HG02885 (cell line): ENCODE measurements around the gene ACVR1B.

Experiments used
- ATAC-seq: cut with Tn5 transposase; IDR thresholded peaks from one replicate; pipeline ENCODE4 v1.9.1; 2021; ENCODE audit warnings: mild to moderate bottlenecking; ENCODE audit not compliant: unreplicated experiment, poor library complexity

ACVR1B gene

GRCh38 chr12:51951199-51951842 is at the start of gene ACVR1B:
TSS of gene ACVR1B (plus strand) at chr12:51951699. CDS start at chr12:51951744, 45 bp downstream.
- peak; percentile 94 for ATAC-seq

- ATAC-seq: no peak
Observed at GRCh38 chr12:51901881-51902280, 49.6 kb upstream of the ACVR1B start.

- ATAC-seq: no peak
Observed at GRCh38 chr12:51904951-51905470, 46.5 kb upstream of the ACVR1B start.

- ATAC-seq: no peak
Observed at GRCh38 chr12:51905471-51906429, 45.7 kb upstream of the ACVR1B start.

DNA sequence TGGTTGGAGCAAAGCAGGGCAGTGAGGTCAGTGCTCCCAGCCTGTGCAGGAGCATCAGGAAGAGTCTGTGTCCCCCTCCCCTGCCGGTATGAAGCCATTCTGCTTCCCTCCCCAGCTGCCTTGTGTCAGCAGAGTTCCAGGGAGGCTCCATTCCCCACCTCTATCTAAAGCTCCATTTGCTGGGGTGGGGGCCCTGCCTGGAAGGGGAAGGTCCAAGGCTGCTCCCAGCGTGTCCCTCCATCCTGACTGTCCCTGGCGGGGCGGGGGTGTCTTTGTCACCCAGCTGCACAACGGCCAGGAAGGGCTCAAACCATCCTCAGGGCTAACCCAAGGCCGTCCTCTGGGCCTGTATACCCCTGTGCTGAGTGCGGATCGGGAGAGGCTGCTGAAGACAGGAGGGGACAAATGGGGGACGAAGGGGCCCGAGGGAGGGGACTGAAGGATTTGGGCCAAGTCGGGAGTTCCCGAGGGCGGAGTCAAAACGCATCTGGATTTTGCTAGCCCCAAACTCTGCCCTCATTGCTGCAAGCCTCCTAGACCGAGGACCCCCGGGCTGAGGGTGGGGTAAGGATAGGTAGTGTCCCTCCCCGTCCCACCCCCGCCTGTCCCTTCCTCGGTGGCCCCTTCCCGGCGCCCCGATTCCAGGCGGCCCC is 44.9 kb upstream of the ACVR1B start:
- ATAC-seq: no peak

DNA sequence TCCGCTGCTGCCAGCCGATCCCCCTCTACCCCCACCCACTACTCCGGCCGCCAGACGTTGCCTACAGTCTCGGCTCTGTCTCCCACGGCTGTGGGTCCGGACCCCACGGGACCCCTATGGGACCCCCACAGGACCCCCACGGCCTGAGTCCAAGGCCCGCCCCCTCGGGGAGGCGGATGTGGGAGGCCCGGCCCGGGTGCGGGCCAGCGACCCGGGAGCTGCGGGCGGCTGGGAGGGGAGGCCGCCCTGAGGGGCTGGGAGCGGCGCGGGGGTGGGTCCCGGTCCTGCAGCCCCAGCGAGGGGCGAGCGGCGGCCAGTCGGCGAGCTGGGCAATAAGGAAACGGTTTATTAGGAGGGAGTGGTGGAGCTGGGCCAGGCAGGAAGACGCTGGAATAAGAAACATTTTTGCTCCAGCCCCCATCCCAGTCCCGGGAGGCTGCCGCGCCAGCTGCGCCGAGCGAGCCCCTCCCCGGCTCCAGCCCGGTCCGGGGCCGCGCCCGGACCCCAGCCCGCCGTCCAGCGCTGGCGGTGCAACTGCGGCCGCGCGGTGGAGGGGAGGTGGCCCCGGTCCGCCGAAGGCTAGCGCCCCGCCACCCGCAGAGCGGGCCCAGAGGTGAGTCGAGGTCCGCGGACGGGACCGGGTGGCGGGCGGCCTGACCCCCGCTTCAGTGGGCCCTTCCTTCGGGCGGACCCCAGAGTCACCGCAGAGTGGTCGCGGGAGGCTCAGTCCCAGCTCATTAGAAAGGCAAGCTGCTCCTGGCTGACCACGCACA is 44.2 kb upstream of the ACVR1B start, which contains the start of gene ACVRL1:
Gene ACVRL1, plus strand, starts transcription at position 422 of the 773 bp plus-strand sequence. CDS start 4,971 bp downstream, outside the sequence.
- ATAC-seq: no peak

DNA sequence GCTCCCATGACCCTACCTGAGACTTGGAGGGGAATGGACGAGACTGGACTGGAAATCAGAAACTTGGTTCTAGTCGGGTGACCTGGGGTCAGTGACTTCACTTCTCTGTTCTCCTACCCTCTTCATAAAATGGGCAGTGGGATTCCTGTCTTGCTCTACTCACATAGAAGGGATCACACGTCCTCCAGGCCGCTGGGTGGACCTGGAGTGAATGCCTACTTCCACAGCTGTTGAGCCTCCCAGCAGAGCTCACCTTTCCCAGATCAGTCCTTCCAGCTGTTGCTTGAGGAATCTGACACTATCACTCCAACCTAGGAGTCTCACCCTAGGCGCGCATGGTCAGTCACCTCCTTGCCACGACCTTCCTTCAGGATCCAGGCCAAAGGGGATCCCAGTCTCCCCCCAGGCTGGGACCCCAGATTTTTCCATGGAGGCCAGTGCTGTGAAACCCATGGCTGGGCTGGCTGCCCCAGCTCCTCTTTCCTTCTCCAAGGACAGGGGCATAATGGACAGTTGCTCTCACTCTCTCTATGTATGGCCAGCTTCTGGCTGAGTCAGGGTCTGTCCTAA is 43.6 kb upstream of the ACVR1B start:
- no peak for ATAC-seq

DNA sequence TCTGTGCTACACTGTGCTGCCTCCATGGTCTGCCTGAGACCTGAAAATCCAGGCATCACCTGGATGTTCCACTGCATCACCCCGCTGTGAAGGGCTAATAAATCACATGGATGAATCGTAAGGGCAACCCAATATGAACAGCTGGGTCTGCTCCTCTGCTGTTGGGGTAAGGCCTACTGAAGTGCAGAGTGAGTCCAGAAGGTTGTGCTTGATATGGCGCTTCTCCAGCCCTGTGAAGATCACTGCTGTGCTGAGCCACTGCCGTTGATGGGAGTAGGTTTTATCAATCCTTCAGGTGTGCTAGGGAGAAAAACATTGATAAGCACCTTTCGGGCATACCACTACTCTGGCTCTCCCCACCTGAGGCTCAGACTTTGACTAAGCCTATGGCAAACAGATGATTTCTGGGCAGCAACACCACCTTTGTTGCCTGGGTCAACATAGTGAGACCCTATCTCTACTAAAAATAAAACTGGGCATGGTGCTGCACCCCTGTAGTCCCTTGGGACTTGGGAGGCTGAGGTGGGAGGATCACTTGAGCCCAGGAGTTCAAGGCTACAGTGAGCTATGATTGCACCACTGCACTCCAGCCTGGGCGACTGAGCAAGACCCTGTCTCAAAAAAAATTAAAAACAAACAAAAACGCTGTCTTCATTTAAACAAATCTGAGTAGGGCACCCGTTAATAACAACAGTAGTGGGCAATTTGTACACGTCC is 42.5 kb upstream of the ACVR1B start:
- ATAC-seq: no peak

- no peak for ATAC-seq
Observed at GRCh38 chr12:51910168-51910567, 41.3 kb upstream of the ACVR1B start.

- ATAC-seq: no peak
Observed at GRCh38 chr12:51910691-51911090, 40.8 kb upstream of the ACVR1B start.

DNA sequence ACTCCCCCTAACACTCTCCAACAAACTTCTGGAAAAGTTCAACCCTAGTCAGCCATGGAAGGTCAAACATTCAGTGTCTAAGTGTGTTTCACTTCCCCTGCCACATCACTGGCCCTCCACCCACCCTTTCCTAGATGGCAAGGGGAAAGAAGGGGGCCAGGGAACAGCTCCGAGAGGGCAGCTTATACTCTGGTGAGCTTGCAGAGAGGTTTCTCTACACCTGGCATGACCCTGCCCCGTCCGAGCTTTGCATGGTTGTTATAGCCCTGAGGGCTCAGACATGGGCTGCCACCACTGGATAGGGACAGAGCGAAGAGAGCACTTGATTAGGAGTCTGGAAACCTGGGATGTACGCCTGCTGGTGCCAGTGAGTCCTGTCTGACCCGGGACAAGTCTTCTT is 40.2 kb upstream of the ACVR1B start:
- no peak for ATAC-seq

- ATAC-seq: no peak
Observed at GRCh38 chr12:51911788-51912711, 39.4 kb upstream of the ACVR1B start.

DNA sequence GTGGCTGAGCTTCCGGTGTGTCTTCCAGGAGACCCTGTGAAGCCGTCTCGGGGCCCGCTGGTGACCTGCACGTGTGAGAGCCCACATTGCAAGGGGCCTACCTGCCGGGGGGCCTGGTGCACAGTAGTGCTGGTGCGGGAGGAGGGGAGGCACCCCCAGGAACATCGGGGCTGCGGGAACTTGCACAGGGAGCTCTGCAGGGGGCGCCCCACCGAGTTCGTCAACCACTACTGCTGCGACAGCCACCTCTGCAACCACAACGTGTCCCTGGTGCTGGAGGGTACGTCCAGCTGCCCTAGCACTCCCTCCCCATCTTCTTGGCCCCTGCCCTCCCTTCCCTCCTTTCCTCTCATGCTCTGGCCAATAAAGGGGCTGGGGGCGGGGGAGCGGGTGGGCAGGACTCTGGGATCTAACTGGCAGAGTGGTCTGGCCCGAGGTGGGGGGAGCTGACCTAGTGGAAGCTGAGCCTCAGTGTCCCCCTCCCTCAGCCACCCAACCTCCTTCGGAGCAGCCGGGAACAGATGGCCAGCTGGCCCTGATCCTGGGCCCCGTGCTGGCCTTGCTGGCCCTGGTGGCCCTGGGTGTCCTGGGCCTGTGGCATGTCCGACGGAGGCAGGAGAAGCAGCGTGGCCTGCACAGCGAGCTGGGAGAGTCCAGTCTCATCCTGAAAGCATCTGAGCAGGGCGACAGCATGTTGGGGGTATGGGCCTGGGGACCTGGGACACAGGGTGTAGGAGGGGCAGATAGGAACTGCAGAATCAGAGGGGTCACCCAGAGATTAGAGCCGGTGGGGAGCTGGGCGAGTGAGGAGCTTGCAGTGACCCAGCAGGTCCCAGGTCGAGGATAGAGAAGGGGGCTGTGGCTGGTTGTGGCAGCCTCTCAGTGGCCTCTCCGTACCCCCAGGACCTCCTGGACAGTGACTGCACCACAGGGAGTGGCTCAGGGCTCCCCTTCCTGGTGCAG is 38.1 kb upstream of the ACVR1B start:
- ATAC-seq: no peak

DNA sequence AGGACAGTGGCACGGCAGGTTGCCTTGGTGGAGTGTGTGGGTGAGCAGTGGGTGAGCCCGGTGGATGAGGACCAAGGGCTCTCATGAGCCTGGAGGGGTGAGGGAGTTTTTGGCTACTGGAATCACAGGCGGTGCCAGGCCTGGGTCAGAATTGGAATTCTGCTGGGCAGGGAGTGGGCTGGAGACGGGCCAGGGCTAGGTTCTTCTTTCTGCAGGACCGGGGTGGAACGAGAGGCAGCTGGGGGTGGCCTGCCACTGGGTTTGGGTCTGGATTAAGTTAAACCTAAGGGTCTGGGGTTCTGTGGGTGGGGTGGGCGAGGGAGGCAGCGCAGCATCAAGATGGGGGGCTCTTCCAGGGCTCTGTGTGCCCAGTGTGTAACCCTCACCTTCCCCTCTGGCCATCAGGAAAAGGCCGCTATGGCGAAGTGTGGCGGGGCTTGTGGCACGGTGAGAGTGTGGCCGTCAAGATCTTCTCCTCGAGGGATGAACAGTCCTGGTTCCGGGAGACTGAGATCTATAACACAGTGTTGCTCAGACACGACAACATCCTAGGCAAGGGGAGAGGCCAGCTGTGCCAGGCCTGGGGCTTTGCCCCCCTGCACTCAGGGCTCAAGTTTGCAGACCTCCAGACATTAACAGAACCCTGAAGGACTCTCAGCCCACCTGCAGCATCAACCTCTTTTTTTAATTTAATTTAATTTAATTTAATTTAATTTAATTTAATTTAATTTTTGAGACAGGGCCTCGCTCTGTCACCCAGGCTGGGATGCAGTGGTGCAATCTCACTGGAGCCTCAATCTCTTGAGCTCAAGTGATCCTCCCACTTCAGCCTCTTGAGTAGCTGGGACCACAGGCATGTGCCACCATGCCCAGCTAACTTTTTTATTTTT is 37.2 kb upstream of the ACVR1B start:
- no peak for ATAC-seq

DNA sequence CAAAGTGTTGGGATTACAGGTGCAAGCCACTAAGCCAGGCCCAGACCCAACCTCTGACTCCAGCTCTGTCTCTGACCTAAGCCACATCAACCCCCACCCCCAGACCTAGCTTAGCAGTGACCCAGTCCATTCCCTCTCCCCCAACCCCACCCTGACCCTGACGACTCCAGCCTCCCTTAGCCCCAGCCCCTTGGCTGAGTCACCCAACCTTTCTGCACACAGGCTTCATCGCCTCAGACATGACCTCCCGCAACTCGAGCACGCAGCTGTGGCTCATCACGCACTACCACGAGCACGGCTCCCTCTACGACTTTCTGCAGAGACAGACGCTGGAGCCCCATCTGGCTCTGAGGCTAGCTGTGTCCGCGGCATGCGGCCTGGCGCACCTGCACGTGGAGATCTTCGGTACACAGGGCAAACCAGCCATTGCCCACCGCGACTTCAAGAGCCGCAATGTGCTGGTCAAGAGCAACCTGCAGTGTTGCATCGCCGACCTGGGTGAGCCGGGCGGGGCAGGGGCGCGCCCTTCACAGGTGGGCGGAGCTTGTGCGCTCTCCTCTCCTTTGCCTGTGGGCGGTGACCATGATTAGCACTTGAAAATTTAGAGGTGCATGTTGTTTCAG is 36.4 kb upstream of the ACVR1B start:
- ATAC-seq: no peak
